MM.1S (cell line): Measurements from ENCODE around the gene OXCT1.
A peak's percentile ranks its signal among the peaks of the same experiment; 100 is the strongest.

Experiments used
- DNase-seq: peaks from one replicate; pipeline ENCODE4 v3.0.0-alpha.2; 2015
- H2AFZ ChIP-seq: fragments of 300-600 bp; sonication (generic); 2 replicates; pipeline ENCODE4 v1.6.0; 2016; ENCODE audit warnings: antibody characterized with exemption, low read length
- H3F3A ChIP-seq: fragments of 300-600 bp; sonication (generic); 2 replicates; pipeline ENCODE4 v1.6.1; 2016; ENCODE audit warnings: mild to moderate bottlenecking, antibody characterized with exemption, low read length, moderate library complexity, mixed read lengths; ENCODE audit not compliant: insufficient read depth
- H3K27ac ChIP-seq: fragments of 300-600 bp; sonication (generic); 2 replicates; pipeline ENCODE4 v1.5.1; 2016; ENCODE audit warnings: mild to moderate bottlenecking, low read length
- H3K27me3 ChIP-seq: fragments of 300-600 bp; sonication (generic); replicated peaks from 2 replicates; pipeline ENCODE4 v1.6.0; 2016; ENCODE audit warnings: low read length; ENCODE audit not compliant: insufficient read depth
- H3K36me3 ChIP-seq: fragments of 300-600 bp; sonication (generic); replicated peaks from 2 replicates; pipeline ENCODE4 v1.6.1; 2016; ENCODE audit warnings: mild to moderate bottlenecking, low read length, mixed read lengths; ENCODE audit not compliant: insufficient read depth
- H3K4me1 ChIP-seq: fragments of 300-600 bp; sonication (generic); 2 replicates; pipeline ENCODE4 v1.6.1; 2016; ENCODE audit warnings: low read length, mixed read lengths
- H3K4me2 ChIP-seq: fragments of 300-600 bp; sonication (generic); 2 replicates; pipeline ENCODE4 v1.6.0; 2016; ENCODE audit warnings: low read depth, low read length
- H3K4me3 ChIP-seq: fragments of 300-600 bp; sonication (generic); 2 replicates; pipeline ENCODE4 v1.5.1; 2016; ENCODE audit warnings: low read length, mixed read lengths
- H3K79me2 ChIP-seq: fragments of 300-600 bp; sonication (generic); 2 replicates; pipeline ENCODE4 v1.6.1; 2016; ENCODE audit warnings: mixed run types, low read length, mixed read lengths
- H3K9ac ChIP-seq: fragments of 300-600 bp; sonication (generic); 2 replicates; pipeline ENCODE4 v1.6.1; 2016; ENCODE audit warnings: low read length, mixed read lengths
- H3K9me2 ChIP-seq: fragments of 300-600 bp; sonication (generic); replicated peaks from 2 replicates; pipeline ENCODE4 v1.6.1; 2016; ENCODE audit warnings: mild to moderate bottlenecking, low read length, mixed read lengths; ENCODE audit not compliant: insufficient read depth
- H3K9me3 ChIP-seq: fragments of 300-600 bp; sonication (generic); replicated peaks from 2 replicates; pipeline ENCODE4 v1.6.1; 2016; ENCODE audit warnings: mild to moderate bottlenecking, low read length, mixed read lengths; ENCODE audit not compliant: insufficient read depth
- H4K20me1 ChIP-seq: fragments of 300-600 bp; sonication (generic); 2 replicates; pipeline ENCODE4 v1.6.1; 2016; ENCODE audit warnings: mild to moderate bottlenecking, low read length, moderate library complexity, mixed read lengths; ENCODE audit not compliant: insufficient read depth
- CTCF ChIP-seq: fragments of 300-600 bp; sonication (generic); IDR thresholded peaks from 2 replicates; pipeline ENCODE4 v1.5.1; 2016; ENCODE audit warnings: antibody characterized with exemption, low read length, mixed read lengths
- EZH2 ChIP-seq: fragments of 300-600 bp; sonication (generic); optimal IDR thresholded peaks from 2 replicates; pipeline ENCODE3; 2017; ENCODE audit warnings: low read depth, mild to moderate bottlenecking, antibody characterized with exemption, low read length, mixed read lengths
- EZH2phosphoT487 ChIP-seq: fragments of 300-600 bp; sonication (generic); IDR thresholded peaks from 2 replicates; pipeline ENCODE4 v1.6.1; 2018; ENCODE audit warnings: antibody characterized with exemption, low read length

The OXCT1 gene

GRCh38 chr5:41843456-41844370 lies 26.5 kb downstream of the OXCT1 start:
- no peaks in the 10 kb centered on the region for H3K79me2 ChIP-seq
- H3K4me1 ChIP-seq, result peaks cover 14% of the 10 kb centered on the region
- H3F3A ChIP-seq, result peaks cover 6% of the 10 kb centered on the region; the same call in 1 of the 2 replicates
- peak overlapping the region; percentile 21; the same call in 1 of the 2 replicates for H3K27ac ChIP-seq
- no peaks in the 10 kb centered on the region for H4K20me1 ChIP-seq
- no peaks in the 10 kb centered on the region for H3K9me2 ChIP-seq
- H2AFZ ChIP-seq, result no peak overlapping the region
- peak; percentile 48 for DNase-seq
- H3K9ac ChIP-seq, result no peak overlapping the region
- H3K4me2 ChIP-seq, result peak overlapping the region; percentile 21; the same call in 1 of the 2 replicates
- H3K4me3 ChIP-seq, result no peak overlapping the region
- H3K27me3 ChIP-seq, result no peaks in the 10 kb centered on the region
- H3K9me3 ChIP-seq, result no peaks in the 10 kb centered on the region
- TF ChIP-seq EZH2phosphoT487 (no peak), EZH2 (no peak), CTCF (peak; percentile 85)
- no peaks in the 10 kb centered on the region for H3K36me3 ChIP-seq

DNA sequence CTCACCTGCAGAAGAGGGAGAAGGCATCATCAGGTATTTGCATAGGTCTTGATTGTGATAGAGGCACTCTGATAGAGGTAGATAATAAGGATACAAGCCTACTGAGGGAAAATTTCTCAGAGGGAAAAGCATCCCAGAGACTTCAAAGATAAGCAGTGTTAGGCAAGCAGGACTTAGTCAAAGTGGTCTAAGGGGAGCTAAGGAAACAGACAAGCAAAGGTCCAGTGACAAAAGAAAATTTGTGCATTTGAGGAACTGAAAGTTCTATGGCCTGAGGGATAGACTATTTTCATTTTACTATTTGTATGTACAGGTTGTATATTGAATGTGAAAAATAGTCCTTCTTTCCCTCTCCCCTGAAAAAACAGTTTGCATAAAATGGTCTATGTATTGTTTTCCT lies 27.4 kb downstream of the OXCT1 start:
- Histone ChIP-seq H2AFZ (no peak overlapping the region), H3K9me3 (no peaks in the 10 kb centered on the region), H3F3A (peaks cover 6% of the 10 kb centered on the region; the same call in 1 of the 2 replicates), H3K27me3 (no peaks in the 10 kb centered on the region), H3K4me3 (no peak overlapping the region), H3K27ac (peak overlapping the region; percentile 21; the same call in 1 of the 2 replicates), H3K4me2 (peak overlapping the region; percentile 38; the same call in 1 of the 2 replicates), H3K36me3 (no peaks in the 10 kb centered on the region), H3K9ac (no peak overlapping the region), H3K9me2 (no peaks in the 10 kb centered on the region), H4K20me1 (no peaks in the 10 kb centered on the region), H3K4me1 (peaks cover 14% of the 10 kb centered on the region), H3K79me2 (no peaks in the 10 kb centered on the region)
- peak; percentile 49 for DNase-seq
- TF ChIP-seq EZH2phosphoT487 (no peak), CTCF (no peak), EZH2 (no peak)

- Histone ChIP-seq H3F3A (peaks cover 6% of the 10 kb centered on the region; the same call in 1 of the 2 replicates), H3K79me2 (no peaks in the 10 kb centered on the region), H2AFZ (no peak overlapping the region), H3K36me3 (no peaks in the 10 kb centered on the region), H3K4me3 (no peak overlapping the region), H3K9me2 (no peaks in the 10 kb centered on the region), H3K27ac (no peak overlapping the region), H4K20me1 (no peaks in the 10 kb centered on the region), H3K9me3 (no peaks in the 10 kb centered on the region), H3K4me1 (peaks cover 17% of the 10 kb centered on the region), H3K9ac (no peak overlapping the region), H3K27me3 (no peaks in the 10 kb centered on the region), H3K4me2 (no peak overlapping the region)
- DNase-seq, result no peak
- TF ChIP-seq CTCF (no peak), EZH2 (no peak), EZH2phosphoT487 (no peak)
Measured at GRCh38 chr5:41841325-41841724, 28.9 kb downstream of the OXCT1 start.
